Osteocyte (in vitro differentiated cells): ENCODE data around the gene PTGES3. TPM values are rescaled to one million over a fixed set of nuclear protein-coding genes. Genes with fewer than 3 reads are reported as not detected.
A peak's percentile ranks its signal among the peaks of the same experiment; 100 is the strongest.
"Not testable (repeated sequence)": the region's sequence is repeated elsewhere in the genome, so short reads cannot be mapped to it uniquely, and the experiment has no call there.

Experiments used
- DNase-seq: peaks from one replicate; pipeline ENCODE4 v3.0.0; 2021; ENCODE audit warnings: mixed read lengths; ENCODE audit not compliant: unreplicated experiment; ENCODE audit errors: extremely low spot score
- H3K27ac Mint-ChIP-seq: one replicate; pipeline ENCODE4 v1.8.0; 2021; ENCODE audit warnings: mild to moderate bottlenecking, mixed read lengths; ENCODE audit not compliant: unreplicated experiment
- H3K27me3 Mint-ChIP-seq: one replicate; pipeline ENCODE4 v1.8.0; 2021; ENCODE audit warnings: mixed read lengths; ENCODE audit not compliant: unreplicated experiment
- H3K36me3 Mint-ChIP-seq: one replicate; pipeline ENCODE4 v1.8.0; 2021; ENCODE audit warnings: mixed read lengths; ENCODE audit not compliant: unreplicated experiment
- H3K4me1 Mint-ChIP-seq: one replicate; pipeline ENCODE4 v1.8.0; 2021; ENCODE audit warnings: mixed read lengths; ENCODE audit not compliant: unreplicated experiment
- H3K4me3 Mint-ChIP-seq: one replicate; pipeline ENCODE4 v1.8.0; 2021; ENCODE audit warnings: mild to moderate bottlenecking, moderate library complexity, mixed read lengths; ENCODE audit not compliant: unreplicated experiment
- H3K9me3 Mint-ChIP-seq: one replicate; pipeline ENCODE4 v1.8.0; 2021; ENCODE audit warnings: mixed read lengths; ENCODE audit not compliant: unreplicated experiment
- CTCF ChIP-seq: fragments of 200-600 bp; sonication (generic); IDR thresholded peaks from 2 replicates; pipeline ENCODE4 v1.5.0; 2021; ENCODE audit warnings: antibody characterized with exemption, mild to moderate bottlenecking, moderate library complexity
- total RNA-seq: library from RNA; stranded (reverse); gene quantifications from 2 replicates; pipeline ENCODE4 v1.2.1, GENCODE V29; 2021

The PTGES3 gene
- total RNA-seq, 1 donor from 2014 or later = 140 TPM

GRCh38 chr12:56668197-56668457 is 20.0 kb downstream of the PTGES3 start:
- Mint-ChIP-seq H3K36me3 (peaks cover 54% of the 10 kb centered on the region), H3K9me3 (no peaks in the 10 kb centered on the region), H3K27me3 (no peaks in the 10 kb centered on the region), H3K4me1 (peaks cover 14% of the 10 kb centered on the region), H3K27ac (no peak overlapping the region), H3K4me3 (no peak overlapping the region)
- DNase-seq = no peak
- no peak for TF ChIP-seq CTCF

- peaks cover 27% of the 10 kb centered on the region for H3K36me3 Mint-ChIP-seq
Measured at GRCh38 chr12:56661979-56662638, 26.0 kb downstream of the PTGES3 start.

GRCh38 chr12:56661560-56661959 is 26.5 kb downstream of the PTGES3 start:
- Mint-ChIP-seq H3K4me3 (no peak overlapping the region), H3K9me3 (no peaks in the 10 kb centered on the region), H3K27me3 (no peaks in the 10 kb centered on the region), H3K27ac (no peak overlapping the region), H3K4me1 (no peaks in the 10 kb centered on the region), H3K36me3 (peaks cover 27% of the 10 kb centered on the region)
- DNase-seq = peak; percentile 51
- TF ChIP-seq CTCF = no peak

More at GRCh38 chr12:56661979-56662638, 26.0 kb downstream of the PTGES3 start:
- Mint-ChIP-seq H3K4me1 (no peaks in the 10 kb centered on the region), H3K27me3 (no peaks in the 10 kb centered on the region), H3K4me3 (no peak overlapping the region), H3K27ac (no peak overlapping the region), H3K9me3 (no peaks in the 10 kb centered on the region)
- peak; percentile 70 for DNase-seq
- no peak for TF ChIP-seq CTCF

GRCh38 chr12:56658921-56659320 is 29.2 kb downstream of the PTGES3 start:
- H3K27me3 Mint-ChIP-seq = no peaks in the 10 kb centered on the region
- H3K4me3 Mint-ChIP-seq = no peak overlapping the region
- TF ChIP-seq CTCF = no peak
- no peaks in the 10 kb centered on the region for H3K4me1 Mint-ChIP-seq
- DNase-seq = no peak
- H3K9me3 Mint-ChIP-seq = peaks cover 3% of the 10 kb centered on the region
- H3K27ac Mint-ChIP-seq = no peak overlapping the region
- peaks cover 12% of the 10 kb centered on the region for H3K36me3 Mint-ChIP-seq

- H3K36me3 Mint-ChIP-seq = peaks cover 2% of the 10 kb centered on the region
- no peaks in the 10 kb centered on the region for H3K4me1 Mint-ChIP-seq
- H3K4me3 Mint-ChIP-seq = no peak overlapping the region
- TF ChIP-seq CTCF = no peak
- H3K27me3 Mint-ChIP-seq = no peaks in the 10 kb centered on the region
- peaks cover 9% of the 10 kb centered on the region for H3K9me3 Mint-ChIP-seq
- peak; percentile 13 for DNase-seq
- H3K27ac Mint-ChIP-seq = no peak overlapping the region
Measured at GRCh38 chr12:56657416-56658379, 30.4 kb downstream of the PTGES3 start.

- not testable (repeated sequence) for H3K36me3 Mint-ChIP-seq, H3K9me3 Mint-ChIP-seq, H3K27me3 Mint-ChIP-seq, H3K4me1 Mint-ChIP-seq, H3K4me3 Mint-ChIP-seq, H3K27ac Mint-ChIP-seq
- peak; percentile 54 for DNase-seq
Measured at GRCh38 chr12:56653781-56654180, 34.3 kb downstream of the PTGES3 start.

GRCh38 chr12:56648023-56648422 is 40.1 kb downstream of the PTGES3 start:
- Mint-ChIP-seq H3K4me1 (peaks cover 24% of the 10 kb centered on the region), H3K27ac (peak overlapping the region; percentile 31), H3K36me3 (peaks cover 16% of the 10 kb centered on the region)
- H3K27me3 Mint-ChIP-seq, H3K9me3 Mint-ChIP-seq, H3K4me3 Mint-ChIP-seq: not testable (repeated sequence)
- peak; percentile 46 for DNase-seq
